Measurements from ENCODE around the gene OSBPL7.

DNA sequence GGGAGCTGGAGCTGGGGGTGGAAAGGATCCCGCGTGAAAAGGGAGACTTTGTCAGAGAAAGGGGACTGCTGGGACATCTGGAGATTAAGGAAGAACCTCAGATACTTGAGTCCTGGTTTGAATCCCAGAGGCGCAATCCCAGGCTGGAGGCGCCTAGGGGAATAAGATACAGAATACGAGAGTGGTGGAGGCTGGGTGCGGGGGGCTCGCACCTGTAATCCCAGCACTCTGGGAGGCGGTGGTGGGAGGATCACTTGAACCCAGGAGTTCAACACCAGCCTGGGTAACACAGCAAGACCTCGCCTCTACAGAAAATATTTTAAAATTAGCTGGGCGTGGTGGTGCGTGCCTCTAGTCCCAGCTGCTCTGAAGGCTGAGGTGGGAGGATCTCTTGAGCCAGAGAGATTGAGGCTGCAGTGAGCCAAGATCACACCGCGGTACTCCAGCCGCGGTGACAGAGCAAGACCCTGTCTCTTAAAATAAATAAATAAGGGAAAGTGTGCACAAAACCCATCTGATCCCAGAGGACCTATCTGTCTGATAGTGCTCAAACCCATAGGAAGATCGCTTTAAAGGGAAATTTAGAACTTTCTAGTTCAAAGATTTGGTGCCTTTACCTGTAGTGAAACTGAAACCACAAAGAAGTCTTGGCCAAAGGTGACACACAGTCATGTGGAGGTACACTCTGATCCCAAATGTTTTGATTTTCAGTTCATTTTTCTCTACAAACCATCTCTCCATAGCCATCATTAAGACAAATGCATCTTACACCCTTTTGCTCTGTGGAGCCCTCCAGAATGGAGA, 20.1 kb upstream of the OSBPL7 start:
- peak in 1 of 4 donors; percentile 1 for TF ChIP-seq CTCF (IDR thresholded peaks at IDR 0.05)
- no peak for TF ChIP-seq POLR2A (IDR thresholded peaks at IDR 0.05)
